A673 (cell line): ENCODE results near the gene MTHFD1L.

Experiments used
- CTCF ChIP-seq: fragments of 300-800, 200-600 bp; sonication (generic); conservative IDR thresholded peaks from 2 replicates; pipeline ENCODE4 v1.5.1; 2017; ENCODE audit warnings: low read depth, mild to moderate bottlenecking, antibody characterized with exemption, low read length, moderate library complexity, mixed read lengths
- EZH2 ChIP-seq: fragments of 200-600 bp; sonication (generic); IDR thresholded peaks from 2 replicates; pipeline ENCODE4 v1.6.1; 2017; ENCODE audit warnings: borderline replicate concordance, low read depth, mild to moderate bottlenecking, mixed read lengths, antibody characterized with exemption, low read length; ENCODE audit not compliant: poor library complexity, severe bottlenecking

- TF ChIP-seq CTCF (no peak), EZH2 (no peak)
Measured at GRCh38 chr6:150924808-150925589, 59.5 kb downstream of the MTHFD1L start.
